Stimulated activated CD8-positive, alpha-beta memory T cell treated with anti-CD3 and anti-CD28 coated beads, Interleukin-15, amount 100 ng/mL, for 4 hours (primary cell): Measurements from ENCODE around the gene LRRC18.

Experiments used
- DNase-seq, 2 donors: peaks; one replicate each; pipeline ENCODE4 v3.0.0-alpha.2; 2020; ENCODE audit warnings: low read depth in 2 of 2

LRRC18 gene

DNA sequence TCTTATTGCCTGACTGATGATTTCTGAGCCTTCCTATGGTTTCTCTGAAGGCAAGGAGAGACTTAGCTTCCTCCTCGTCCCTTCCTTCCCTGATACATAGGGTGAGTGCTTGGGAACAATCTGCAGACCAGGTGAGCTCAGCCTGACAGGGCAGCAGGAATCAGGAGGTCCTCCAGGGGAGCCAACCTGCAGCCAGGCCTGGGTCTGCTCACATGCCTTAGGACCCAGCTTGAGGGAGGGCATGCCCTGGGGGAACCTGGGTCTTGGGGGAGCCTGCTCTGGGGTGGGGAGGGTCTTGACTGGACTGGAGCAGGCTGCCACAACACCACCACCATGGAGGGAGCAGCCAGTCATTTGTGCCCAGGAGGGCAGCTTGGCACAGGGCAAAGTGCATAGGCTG is 57.7 kb downstream of the LRRC18 start:
- DNase-seq: no peak

- no peak for DNase-seq
Measured at GRCh38 chr10:48880016-48880705, 59.5 kb downstream of the LRRC18 start.

DNA sequence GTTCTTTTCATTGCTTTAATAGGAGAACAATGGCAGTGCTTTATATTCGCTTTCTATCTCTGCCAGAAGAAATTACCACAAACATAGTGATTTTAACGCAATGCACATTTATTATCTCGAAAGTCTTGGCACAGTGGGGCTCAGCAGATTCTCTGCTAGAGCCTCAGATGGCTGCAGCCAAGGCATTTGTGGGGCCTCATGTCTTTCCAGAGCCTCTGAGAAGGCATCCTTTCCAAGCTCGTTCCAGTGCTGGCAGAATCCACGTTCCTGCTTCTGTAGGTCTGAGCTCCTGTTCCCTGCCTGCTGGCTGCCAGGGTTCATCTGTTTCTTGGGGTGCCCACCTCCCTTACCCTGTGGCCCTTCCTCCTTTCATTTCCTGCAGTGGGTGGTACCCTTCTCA is 60.2 kb downstream of the LRRC18 start:
- DNase-seq: no peak

- no peak for DNase-seq
Measured at GRCh38 chr10:48878091-48878490, 61.5 kb downstream of the LRRC18 start.

- no peak for DNase-seq
Measured at GRCh38 chr10:48872234-48872633, 67.4 kb downstream of the LRRC18 start.
